Right lobe of liver (tissue), 4 donors: ENCODE measurements around the gene TEN1.

Experiments used
- POLR2A ChIP-seq: fragments of 450-650 bp; IDR thresholded peaks from one replicate; pipeline ENCODE4 v1.6.1; 2017; ENCODE audit warnings: antibody characterized with exemption, mild to moderate bottlenecking
- TF ChIP-seq, protein P1 (sequence below), 4 donors: fragments of 200-600 bp in 3 of 4; fragments of 450-650 bp in 1 of 4; IDR thresholded peaks; one replicate each; pipeline versions ENCODE4 v1.5.1 to v1.8.0; 2016 to 2022; ENCODE audit warnings: antibody characterized with exemption in 4 of 4, mild to moderate bottlenecking in 2 of 4
- donor health status: DM: no; HTN: no; CAD: no.
- donor health status: DM: no; HTN: no; CAD: no.
- donor health status: DM: no; HTN: yes; CAD: no.

DNA sequence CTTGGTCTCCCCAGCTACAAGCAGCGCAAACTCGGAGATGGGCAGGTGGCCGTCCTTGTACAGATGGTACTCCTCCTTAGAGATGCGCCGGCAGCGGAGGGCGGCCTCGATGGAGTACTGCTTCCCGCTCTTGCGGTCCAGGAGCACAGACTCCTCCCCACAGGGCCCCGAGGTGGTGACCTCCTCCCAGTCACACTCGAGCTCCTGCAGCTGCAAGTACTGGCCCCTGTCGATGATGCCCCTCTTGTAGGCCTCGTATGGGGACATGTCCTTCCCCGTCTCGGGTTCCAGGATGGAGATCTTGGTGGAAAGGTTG lies 28.8 kb downstream of the TEN1 start:
- TF ChIP-seq, protein P1, sequence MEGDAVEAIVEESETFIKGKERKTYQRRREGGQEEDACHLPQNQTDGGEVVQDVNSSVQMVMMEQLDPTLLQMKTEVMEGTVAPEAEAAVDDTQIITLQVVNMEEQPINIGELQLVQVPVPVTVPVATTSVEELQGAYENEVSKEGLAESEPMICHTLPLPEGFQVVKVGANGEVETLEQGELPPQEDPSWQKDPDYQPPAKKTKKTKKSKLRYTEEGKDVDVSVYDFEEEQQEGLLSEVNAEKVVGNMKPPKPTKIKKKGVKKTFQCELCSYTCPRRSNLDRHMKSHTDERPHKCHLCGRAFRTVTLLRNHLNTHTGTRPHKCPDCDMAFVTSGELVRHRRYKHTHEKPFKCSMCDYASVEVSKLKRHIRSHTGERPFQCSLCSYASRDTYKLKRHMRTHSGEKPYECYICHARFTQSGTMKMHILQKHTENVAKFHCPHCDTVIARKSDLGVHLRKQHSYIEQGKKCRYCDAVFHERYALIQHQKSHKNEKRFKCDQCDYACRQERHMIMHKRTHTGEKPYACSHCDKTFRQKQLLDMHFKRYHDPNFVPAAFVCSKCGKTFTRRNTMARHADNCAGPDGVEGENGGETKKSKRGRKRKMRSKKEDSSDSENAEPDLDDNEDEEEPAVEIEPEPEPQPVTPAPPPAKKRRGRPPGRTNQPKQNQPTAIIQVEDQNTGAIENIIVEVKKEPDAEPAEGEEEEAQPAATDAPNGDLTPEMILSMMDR (IDR thresholded peaks at IDR 0.05) = no peak
- TF ChIP-seq POLR2A = no peak
